Transverse colon (tissue), 4 donors: ENCODE data around the gene CRY1. TPM values are rescaled to one million over a fixed set of nuclear protein-coding genes. Genes with fewer than 3 reads are reported as not detected.

Experiments used
- DNase-seq: peaks from one replicate; pipeline ENCODE4 v3.0.0-alpha.2; 2019
- H3K27ac ChIP-seq, 4 donors: fragments of 200-600 bp; sonication (generic); 2 replicates each; pipeline ENCODE4 v1.5.1; 2016 to 2018; ENCODE audit warnings: inconsistent platforms in 4 of 4
- H3K27me3 ChIP-seq: fragments of 200-600 bp; sonication (generic); 2 replicates; pipeline ENCODE4 v1.5.1; 2017; ENCODE audit warnings: inconsistent platforms
- H3K36me3 ChIP-seq, 4 donors: fragments of 200-600 bp; sonication (generic); 2 replicates each; pipeline ENCODE4 v1.5.1; 2017 to 2019; ENCODE audit warnings: inconsistent platforms in 4 of 4
- H3K4me1 ChIP-seq, 4 donors: fragments of 200-600 bp; sonication (generic); 2 replicates each; pipeline ENCODE4 v1.5.1; 2017 to 2020; ENCODE audit warnings: inconsistent platforms in 4 of 4
- H3K4me3 ChIP-seq, 4 donors: fragments of 200-600 bp; sonication (generic); 1 replicate in 1 of 4; 2 replicates in 3 of 4; pipeline versions ENCODE4 v1.5.1 to v1.6.1; 2017 to 2019; ENCODE audit warnings: inconsistent platforms in 4 of 4
- H3K9me3 ChIP-seq, 2 donors: fragments of 200-600 bp; sonication (generic); 2 replicates each; pipeline ENCODE4 v1.5.1; 2017 to 2019; ENCODE audit warnings: inconsistent platforms in 2 of 2
- CTCF ChIP-seq, 5 experiments: fragments of 200-600 bp in 3 of 5; fragments of 450-650 bp in 2 of 5; sonication (generic) in 3 of 5; IDR thresholded peaks; 1 replicate in 2 of 5; 2 replicates in 3 of 5; pipeline ENCODE4 v1.5.1; 2016 to 2017; ENCODE audit warnings: antibody characterized with exemption in 5 of 5, inconsistent platforms in 3 of 5, mild to moderate bottlenecking in 2 of 5, moderate library complexity in 1 of 5
- EP300 ChIP-seq: sonication (generic); formaldehyde crosslinking; IDR thresholded peaks from one replicate; pipeline ENCODE4 v1.6.1; 2017; ENCODE audit warnings: antibody characterized with exemption, low read depth
- POLR2A ChIP-seq: fragments of 450-650 bp; IDR thresholded peaks from one replicate; pipeline ENCODE4 v1.6.1; 2016; ENCODE audit warnings: antibody characterized with exemption, mild to moderate bottlenecking, moderate library complexity
- POLR2AphosphoS5 ChIP-seq, 3 donors: sonication (generic); formaldehyde crosslinking; IDR thresholded peaks; one replicate each; pipeline ENCODE4 v1.6.1; 2016; ENCODE audit warnings: antibody characterized with exemption in 3 of 3
- WGBS, 2 donors: methylation state at CpG; one replicate each; pipeline ENCODE4 v1.1.5; 2018; ENCODE audit warnings: low coverage in 1 of 2; 5-methylcytosine and 5-hydroxymethylcytosine counted together
- in situ Hi-C, 4 donors: fragments of 200-750 bp; cut with MboI; loops; one replicate each; pipeline versions ENCODE4 v1.15.0 to v1.15.1; 2017; ENCODE audit warnings: low sequenced_read_pairs in 3 of 4, low pct_ligation_motif_present in 1 of 4, low pct_unique_long_range_greater_than_20kb in 1 of 4
- intact Hi-C: fragments of 100-400 bp; cut with DNase I; formaldehyde crosslinking; loops from one replicate; pipeline ENCODE4 v1.15.1; 2023; ENCODE audit warnings: low total_unique reads
- total RNA-seq, 4 donors: library from RNA; depleted of rRNA; stranded (reverse); fragments of >200 nt; gene quantifications; one replicate each; pipeline ENCODE4 v1.1.0, GENCODE V29; 2016

CRY1 gene
- total RNA-seq, 4 donors from 2014 or later = 10.1 to 71.8 (median 21.0) TPM

- Histone ChIP-seq H3K4me3 (peak overlapping the region; percentile 55 to 95 (median 86)), H3K4me1 (peaks cover 9 to 40% (median 28%) of the 10 kb centered on the region in 4 donors), H3K36me3 (no peaks in the 10 kb centered on the region), H3K27ac (peak overlapping the region; percentile 94 to 98 (median 95)), H3K9me3 (no peaks in the 10 kb centered on the region), H3K27me3 (no peaks in the 10 kb centered on the region)
- DNase-seq = peak; percentile 24
- intact Hi-C loops = loop anchor here (10.0 kb wide), 1 partner anchor 1610 kb away; the partner anchor contains the start of genes ISCU and SART3
- TF ChIP-seq POLR2AphosphoS5 (IDR thresholded peaks at IDR 0.05) (no peak), CTCF (IDR thresholded peaks at IDR 0.05) (no peak), EP300 (no peak), POLR2A (no peak)
- in situ Hi-C loops = no loop called here
- WGBS, 2 donors = 42 to 67% methylated on average over 8 to 36 of the region's 36 CpGs
Observed at GRCh38 chr12:106954462-106955376, 138.6 kb downstream of the CRY1 start.

- H3K4me1 ChIP-seq = peaks cover 9 to 33% (median 25%) of the 10 kb centered on the region in 4 donors
- H3K36me3 ChIP-seq = no peaks in the 10 kb centered on the region
- H3K9me3 ChIP-seq = no peaks in the 10 kb centered on the region
- H3K27ac ChIP-seq = peak overlapping the region in 3 of 4 donors; percentile 94 to 98 (median 96)
- H3K4me3 ChIP-seq = no peak overlapping the region
- in situ Hi-C loops = no loop called here
- 64 to 72% methylated on average over 12 of the region's 12 CpGs for WGBS, 2 donors
- TF ChIP-seq EP300 = no peak
- TF ChIP-seq POLR2AphosphoS5 (IDR thresholded peaks at IDR 0.05) = no peak
- TF ChIP-seq CTCF (IDR thresholded peaks at IDR 0.05) = no peak
- TF ChIP-seq POLR2A = no peak
- intact Hi-C loops = loop anchor here (10.0 kb wide), 1 partner anchor 1611 kb away; the partner anchor contains the start of genes ISCU and SART3
- H3K27me3 ChIP-seq = no peaks in the 10 kb centered on the region
- DNase-seq = no peak
Observed at GRCh38 chr12:106953352-106954250, 139.7 kb downstream of the CRY1 start.

GRCh38 chr12:106950591-106950990, 142.8 kb downstream of the CRY1 start:
- no peak for DNase-seq
- Histone ChIP-seq H3K36me3 (no peaks in the 10 kb centered on the region), H3K4me3 (no peak overlapping the region), H3K9me3 (no peaks in the 10 kb centered on the region), H3K27me3 (peaks cover 3% of the 10 kb centered on the region), H3K4me1 (peaks cover 0 to 19% (median 11%) of the 10 kb centered on the region in 4 donors), H3K27ac (no peak overlapping the region)
- intact Hi-C loops (loop anchor here (10.0 kb wide), 1 partner anchor 1614 kb away; the partner anchor contains the start of genes ISCU and SART3), in situ Hi-C loops (no loop called here)
- TF ChIP-seq EP300 (no peak), CTCF (IDR thresholded peaks at IDR 0.05) (no peak), POLR2AphosphoS5 (IDR thresholded peaks at IDR 0.05) (no peak), POLR2A (no peak)
- WGBS, 2 donors = 93 to 96% methylated on average over 5 of the region's 5 CpGs

- H3K4me1 ChIP-seq = no peaks in the 10 kb centered on the region
- H3K27ac ChIP-seq = no peak overlapping the region
- no peak overlapping the region for H3K4me3 ChIP-seq
- peaks cover 3% of the 10 kb centered on the region for H3K27me3 ChIP-seq
- H3K9me3 ChIP-seq = no peaks in the 10 kb centered on the region
- intact Hi-C loops = no loop called here
- in situ Hi-C loops = no loop called here
- no peak for DNase-seq
- TF ChIP-seq EP300 (no peak), POLR2A (no peak), POLR2AphosphoS5 (IDR thresholded peaks at IDR 0.05) (no peak), CTCF (IDR thresholded peaks at IDR 0.05) (no peak)
- no peaks in the 10 kb centered on the region for H3K36me3 ChIP-seq
Observed at GRCh38 chr12:106947461-106947860, 145.9 kb downstream of the CRY1 start.
